HPDE6-E6E7 (cell line): ENCODE measurements around the gene RYR3.

Source experiments
- DNase-seq: peaks from one replicate; pipeline ENCODE4 v3.0.0; 2011; ENCODE audit warnings: missing footprints; ENCODE audit errors: extremely low spot score

Gene RYR3

GRCh38 chr15:33641069-33641468, 330.3 kb downstream of the RYR3 start:
- no peak for DNase-seq

- no peak for DNase-seq
Observed at GRCh38 chr15:33644304-33644703, 333.5 kb downstream of the RYR3 start.

DNA sequence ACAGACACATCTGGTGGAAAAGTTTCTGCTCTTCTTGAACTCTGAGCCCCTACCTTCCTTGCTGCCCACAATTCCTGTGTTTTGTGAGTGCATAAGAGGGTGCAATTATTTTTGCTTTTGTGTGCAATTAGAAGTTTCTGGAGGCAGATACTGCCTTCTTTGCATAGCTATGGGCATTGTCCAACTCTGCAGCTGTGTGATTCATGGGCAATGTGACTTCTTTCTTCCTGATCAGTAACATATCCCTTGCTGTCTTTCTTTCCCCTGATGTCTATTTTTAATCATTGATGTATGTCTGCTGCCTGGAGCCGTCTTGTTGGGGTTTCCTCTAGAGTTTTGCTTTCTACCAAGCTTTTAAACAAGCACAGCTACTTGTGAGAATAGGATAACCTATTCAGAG, 336.0 kb downstream of the RYR3 start:
- DNase-seq = no peak

GRCh38 chr15:33649217-33649933, 338.6 kb downstream of the RYR3 start:
- no peak for DNase-seq

- no peak for DNase-seq
Observed at GRCh38 chr15:33654860-33655259, 344.1 kb downstream of the RYR3 start.

- DNase-seq = no peak
Observed at GRCh38 chr15:33655488-33655887, 344.7 kb downstream of the RYR3 start.

- no peak for DNase-seq
Observed at GRCh38 chr15:33656168-33656567, 345.4 kb downstream of the RYR3 start.

GRCh38 chr15:33660151-33660550, 349.4 kb downstream of the RYR3 start:
- no peak for DNase-seq

DNA sequence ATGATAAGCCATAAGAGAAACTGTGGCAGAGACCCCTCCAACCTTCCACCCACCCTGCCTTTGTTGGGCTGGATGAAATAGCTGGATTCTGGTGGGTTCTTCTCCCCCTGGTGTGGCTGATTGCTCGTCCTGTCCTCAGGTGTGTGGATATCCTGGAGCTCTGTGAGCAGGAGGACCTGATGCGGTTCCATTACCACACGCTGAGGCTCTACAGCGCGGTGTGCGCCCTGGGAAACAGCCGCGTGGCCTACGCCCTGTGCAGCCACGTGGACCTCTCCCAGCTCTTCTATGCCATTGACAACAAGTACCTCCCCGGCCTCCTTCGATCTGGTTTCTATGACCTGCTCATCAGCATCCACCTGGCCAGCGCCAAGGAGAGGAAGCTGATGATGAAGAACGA, 351.2 kb downstream of the RYR3 start:
- no peak for DNase-seq

DNA sequence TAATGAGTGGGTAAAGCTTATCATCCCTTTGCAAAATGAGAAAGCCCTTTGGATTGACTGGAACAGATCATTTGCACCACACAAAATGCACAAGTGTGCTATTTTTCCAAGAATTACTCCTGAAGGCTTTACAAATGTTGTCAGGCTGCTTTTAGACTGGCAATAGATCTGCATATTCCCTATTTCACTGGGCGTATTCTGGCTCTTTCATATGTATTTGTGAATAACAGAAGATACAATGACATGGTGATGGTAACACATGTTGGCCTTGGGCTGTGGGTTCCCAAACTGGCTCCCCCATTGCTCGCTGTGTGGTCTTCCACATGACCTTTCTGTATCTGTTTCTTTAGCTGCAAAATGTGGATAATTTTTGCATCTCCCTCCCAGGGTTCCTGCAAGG, 354.2 kb downstream of the RYR3 start:
- DNase-seq = no peak

DNA sequence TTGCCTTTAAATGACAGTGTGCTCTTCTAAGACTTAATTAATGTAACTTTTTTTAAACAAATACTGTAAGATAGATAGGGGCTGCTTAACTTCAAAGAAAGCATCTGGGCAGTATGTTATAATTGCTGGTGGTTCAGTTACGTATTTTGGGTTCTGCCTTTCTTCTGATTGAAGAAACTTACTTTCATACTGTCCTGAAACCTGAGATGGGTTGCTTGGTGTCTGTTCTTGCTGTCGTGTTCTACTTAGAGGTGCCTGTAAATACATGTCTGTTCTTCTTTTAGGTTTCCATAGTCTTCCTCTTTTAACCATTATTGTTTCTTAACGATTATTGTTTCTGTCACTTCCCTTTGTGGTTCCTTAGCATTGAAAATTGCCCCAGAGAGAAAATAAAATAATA, 359.8 kb downstream of the RYR3 start:
- DNase-seq = no peak

DNA sequence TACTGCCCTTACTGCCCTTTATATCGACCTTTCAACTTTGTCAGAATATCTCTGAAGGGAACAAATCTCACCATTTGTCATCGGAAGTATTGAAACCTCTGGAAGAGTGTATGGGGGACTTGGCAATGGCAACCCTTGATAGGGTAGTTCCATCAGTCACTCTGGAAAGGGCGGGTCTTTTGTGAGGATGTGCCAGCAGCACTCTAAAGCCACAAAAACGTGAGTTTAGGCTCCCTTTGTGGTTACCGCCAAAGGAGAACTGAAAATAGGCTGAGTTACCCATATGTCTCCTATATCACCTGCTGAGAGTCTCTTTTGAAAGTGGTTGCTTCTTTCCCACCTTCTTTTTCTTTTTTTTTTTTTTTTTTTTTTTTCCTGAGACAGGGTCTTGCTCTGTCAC, 360.7 kb downstream of the RYR3 start:
- no peak for DNase-seq

DNA sequence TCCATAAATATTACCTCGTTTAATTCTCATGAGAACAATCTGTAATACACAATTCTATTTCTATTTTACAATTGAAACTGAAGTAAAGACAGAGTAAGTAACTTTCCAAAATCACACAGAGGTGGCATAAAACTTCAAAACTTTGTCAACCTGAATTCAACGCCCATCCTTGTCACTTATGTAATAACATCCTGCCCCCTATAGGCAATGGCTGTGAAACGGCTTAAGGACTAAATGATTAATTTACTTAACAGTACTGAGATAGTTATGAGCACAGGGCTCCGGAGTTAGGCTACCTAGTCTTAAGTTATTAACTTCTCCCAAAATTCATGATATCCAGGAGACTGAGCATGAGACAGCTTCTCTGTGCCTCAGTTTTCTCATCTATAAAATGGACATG, 364.5 kb downstream of the RYR3 start:
- peak; percentile 13 for DNase-seq

DNA sequence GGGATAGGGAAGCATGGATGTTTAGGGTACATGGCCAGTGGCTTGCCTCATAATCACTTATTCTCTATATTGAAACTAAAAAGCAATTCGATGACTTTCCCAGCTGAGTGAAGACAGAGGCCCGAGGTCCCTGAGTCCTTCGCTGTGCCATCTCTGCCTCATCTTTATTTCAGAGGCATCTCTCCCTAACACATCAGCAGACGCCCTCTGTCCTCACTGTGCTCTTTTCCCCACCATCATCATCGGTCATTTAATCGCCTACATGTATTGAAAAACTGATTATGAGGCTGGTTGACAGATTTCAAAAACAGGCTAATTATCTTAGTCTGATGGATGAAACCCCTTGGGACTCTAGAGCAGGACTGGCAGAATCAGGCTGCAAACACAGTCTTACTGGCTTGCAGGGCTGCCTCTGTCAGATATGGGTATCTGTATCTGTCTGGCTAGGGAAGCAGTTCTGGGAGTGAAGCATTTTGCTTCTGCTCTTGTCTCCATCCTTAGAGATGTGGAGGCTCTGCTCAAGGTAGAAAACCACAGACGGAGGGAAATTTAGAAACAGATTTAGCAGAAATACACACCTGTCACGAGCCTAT, 366.6 kb downstream of the RYR3 start:
- DNase-seq = no peak

DNA sequence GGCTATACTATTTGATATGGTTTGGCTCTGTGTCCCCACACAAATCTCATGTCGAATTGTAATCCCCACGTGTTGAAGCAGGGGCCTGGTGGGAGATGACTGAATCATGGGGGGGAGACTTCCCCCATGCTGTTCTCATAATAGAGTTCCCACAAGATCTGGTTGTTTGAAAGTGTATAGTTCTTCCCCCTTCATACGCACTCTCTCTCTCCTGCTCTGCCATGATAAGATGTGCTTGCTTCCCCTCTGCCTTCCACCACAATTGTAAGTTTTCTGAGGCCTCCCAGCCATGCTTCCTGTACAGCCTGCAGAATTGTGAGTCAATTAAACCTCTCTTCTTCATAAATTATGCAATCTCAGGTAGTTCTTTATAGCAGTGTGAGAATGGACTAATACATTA, 367.4 kb downstream of the RYR3 start:
- DNase-seq = no peak

DNA sequence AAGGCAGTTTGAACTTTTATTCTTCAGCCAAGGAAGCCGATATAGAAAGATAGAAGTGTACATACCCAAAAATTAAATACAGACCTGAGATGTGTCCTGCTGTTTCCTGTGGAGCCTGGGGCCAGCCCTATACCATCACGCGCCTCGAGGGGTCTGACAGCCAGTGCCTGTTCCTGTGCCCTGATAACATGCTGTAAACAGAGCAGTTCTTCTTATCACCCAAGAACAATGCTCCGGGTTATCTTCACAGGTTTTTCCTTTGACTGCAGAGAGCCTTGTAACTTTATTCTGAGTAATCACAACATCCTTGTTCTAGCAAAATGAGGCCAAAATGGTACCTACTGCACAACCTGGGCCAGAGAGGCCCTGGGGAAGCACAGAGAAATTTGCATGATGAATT, 367.8 kb downstream of the RYR3 start:
- DNase-seq = no peak

- no peak for DNase-seq
Observed at GRCh38 chr15:33679061-33679460, 368.3 kb downstream of the RYR3 start.

GRCh38 chr15:33680336-33680735, 369.6 kb downstream of the RYR3 start:
- DNase-seq = no peak

DNA sequence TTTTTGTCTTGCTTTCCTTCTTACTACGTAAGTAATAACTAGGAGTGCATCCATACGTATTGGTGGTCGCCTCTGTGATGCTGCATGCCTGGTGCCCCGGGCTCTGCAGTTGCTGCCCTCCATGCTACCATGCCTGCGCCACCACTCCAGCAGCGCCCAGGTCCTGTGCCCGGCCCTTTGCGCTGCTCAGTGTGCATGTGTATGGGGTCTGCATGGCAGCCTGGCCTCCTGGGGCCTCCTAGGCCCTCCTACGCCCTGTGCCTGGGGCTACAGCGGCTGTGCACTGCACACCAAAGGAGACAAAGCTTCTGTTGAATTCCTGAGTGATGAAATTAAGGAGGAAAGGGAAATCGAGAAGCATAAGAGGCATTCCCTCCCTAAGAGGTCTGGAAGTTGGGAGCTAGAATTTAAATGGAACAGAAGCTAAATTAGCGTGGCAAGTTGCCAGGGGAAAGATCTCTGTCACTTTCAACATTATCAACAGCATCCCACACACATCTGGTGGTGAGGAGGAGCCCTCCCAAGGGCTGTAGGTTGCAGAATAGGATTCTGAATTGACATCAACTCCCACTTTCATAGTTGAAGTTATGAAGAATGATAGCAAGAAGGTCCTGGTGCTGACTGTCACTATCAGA, 382.5 kb downstream of the RYR3 start:
- no peak for DNase-seq

DNA sequence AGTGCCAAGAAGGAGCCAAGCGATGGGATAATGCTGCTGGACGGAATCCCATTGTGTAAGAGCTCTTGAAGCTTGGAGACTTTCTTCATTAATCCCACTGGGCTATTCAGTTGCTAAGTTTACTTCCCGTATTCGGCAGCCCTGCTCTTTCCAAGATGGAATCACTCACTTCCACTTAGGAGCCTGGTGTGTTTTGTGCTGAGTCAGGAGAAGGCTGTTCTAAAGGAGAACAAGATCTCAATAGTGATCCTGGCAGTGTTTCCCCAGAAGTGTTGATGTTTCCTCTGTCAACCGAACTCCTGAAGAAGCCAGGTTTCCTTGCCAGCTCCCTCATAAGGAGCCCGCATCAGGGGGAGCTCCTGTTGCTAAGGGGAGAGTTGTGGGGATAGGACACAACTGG, 387.4 kb downstream of the RYR3 start:
- DNase-seq = no peak

- DNase-seq = no peak
Observed at GRCh38 chr15:33699145-33699544, 388.4 kb downstream of the RYR3 start.

- no peak for DNase-seq
Observed at GRCh38 chr15:33699691-33700447, 389.1 kb downstream of the RYR3 start.
